CD4-positive, alpha-beta T cell treated with Interferon alpha-2 for 1 hour (primary cell): ENCODE measurements around the gene MRM3.
"Not testable (repeated sequence)": the region's sequence is repeated elsewhere in the genome, so short reads cannot be mapped to it uniquely, and the experiment has no call there.

Experiments
- DNase-seq, 2 donors: peaks; one replicate each; pipeline ENCODE4 v3.0.0-alpha.2; 2020 to 2022

MRM3 gene

DNA sequence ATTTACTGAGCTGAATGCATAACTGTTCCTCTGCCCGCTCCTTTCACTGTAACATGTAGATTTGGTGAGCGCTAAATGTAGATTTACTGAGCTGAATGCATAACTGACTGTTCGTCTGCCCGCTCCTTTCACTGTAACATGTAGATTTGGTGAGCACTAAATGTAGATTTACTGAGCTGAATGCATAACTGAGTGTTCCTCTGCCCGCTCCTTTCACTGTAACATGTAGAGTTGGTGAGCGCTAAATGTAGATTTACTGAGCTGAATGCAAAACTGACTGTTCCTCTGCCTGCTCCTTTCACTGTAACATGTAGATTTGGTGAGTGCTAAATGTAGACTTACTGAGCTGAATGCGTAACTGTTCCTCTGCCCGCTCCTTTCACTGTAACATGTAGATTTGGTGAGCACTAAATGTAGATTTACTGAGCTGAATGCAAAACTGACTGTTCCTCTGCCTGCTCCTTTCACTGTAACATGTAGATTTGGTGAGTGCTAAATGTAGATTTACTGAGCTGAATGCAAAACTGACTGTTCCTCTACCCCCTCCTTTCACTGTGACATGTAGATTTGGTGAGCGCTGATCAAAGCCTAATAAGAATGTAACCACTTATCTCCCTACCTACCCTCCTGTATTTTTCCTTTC lies 26.7 kb upstream of the MRM3 start:
- DNase-seq, result not testable (repeated sequence)

DNA sequence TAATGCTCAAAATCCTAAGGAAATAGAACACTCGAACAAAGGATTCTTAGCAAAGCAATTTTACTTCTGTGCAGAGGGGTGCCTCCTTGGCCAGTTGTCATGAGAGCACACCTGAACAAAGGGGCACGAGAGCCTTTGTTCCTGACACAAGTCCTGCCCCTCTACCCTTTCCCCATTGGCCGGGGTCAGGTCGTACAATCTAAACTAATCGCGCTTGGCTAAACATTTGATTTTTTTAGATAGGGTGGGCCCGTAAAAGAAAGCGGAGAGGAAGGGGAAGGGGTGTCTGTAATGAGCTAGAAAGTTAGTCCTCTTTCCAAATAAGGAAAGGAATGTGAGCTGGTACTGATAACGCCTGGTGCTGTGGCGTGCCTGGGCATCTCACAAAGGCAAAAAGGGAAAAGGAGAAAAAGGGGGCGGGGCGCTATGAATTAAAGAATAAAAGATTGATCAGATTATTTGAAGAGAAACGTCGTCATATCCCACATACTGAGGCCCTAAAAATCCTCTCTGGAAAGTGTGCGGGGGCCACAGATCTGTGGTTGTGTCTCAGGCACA lies 26.1 kb upstream of the MRM3 start:
- DNase-seq, result not testable (repeated sequence)

DNA sequence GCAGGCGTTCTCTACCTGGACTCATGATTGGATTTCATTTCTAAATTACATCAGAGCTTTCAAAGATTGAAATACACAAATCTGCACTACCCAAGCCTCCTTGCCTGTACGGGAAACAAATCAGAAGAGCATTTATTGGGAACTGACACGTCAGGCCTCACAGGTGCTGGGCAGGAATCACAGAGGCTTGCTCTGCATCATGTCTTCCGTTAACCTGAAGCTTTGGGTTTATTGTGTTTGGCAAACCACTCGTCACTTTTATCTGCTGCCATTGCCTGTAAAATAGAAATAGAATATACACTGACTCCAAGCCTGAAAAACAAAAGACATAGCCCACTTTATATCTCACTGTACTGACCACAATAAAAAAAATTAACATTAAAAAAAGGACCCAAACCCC lies 22.2 kb upstream of the MRM3 start:
- no peak for DNase-seq

DNA sequence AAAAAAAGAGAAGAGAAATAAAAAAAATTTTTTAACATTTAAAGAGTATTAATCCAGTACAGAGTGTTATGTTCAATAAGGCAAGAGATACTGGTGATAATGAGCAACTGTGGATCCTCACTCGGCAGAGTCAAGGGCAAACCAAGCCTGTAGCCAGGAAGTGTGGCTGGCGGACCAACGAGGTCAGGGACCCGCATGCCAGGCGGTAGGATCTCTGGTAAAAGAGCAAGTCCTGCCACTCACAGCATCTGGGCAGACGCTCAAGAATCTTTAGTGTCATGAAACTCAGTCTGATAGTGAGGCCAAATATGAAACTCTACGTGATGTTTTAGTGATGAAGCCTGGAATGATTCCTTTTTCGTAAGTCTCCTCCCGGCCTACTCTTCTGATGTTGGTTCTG lies 21.8 kb upstream of the MRM3 start:
- DNase-seq, result no peak

DNA sequence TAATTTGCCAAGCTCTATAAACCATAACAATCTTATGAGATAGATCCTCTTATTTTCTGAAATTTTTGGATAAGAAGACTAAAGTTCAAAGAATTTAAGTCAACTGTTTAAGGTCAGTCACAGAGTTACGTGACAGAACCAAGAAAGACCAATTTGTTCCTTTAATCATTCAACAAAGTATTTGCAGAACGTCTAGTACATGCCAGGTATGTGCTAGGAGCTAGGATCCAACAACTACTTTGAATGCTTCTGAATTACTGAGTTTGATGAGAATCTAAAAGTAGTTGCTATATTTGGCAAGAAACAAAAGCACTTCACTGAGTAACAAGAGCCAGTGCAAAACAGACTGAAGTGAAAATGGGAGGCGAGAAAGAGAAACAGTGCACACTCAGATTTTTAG lies 15.1 kb upstream of the MRM3 start:
- DNase-seq, result no peak

DNA sequence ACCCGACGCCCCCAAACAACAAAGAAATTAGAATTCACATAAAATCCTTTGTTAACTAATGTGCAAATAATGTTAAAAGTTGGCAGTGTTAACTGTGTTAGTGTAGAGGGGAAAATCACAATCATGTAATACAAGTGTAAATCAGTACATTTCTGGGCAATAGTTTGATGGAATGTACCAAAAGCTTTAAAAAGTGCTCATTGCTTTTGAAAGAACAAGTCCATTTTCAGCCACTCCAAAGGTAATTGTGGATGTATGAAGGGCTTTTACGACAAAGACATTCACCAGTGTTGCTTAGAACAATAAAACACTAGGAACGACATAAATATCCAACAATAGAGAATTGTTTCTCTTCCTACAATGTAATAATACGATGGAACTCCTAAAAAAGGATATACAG lies 9.1 kb upstream of the MRM3 start:
- DNase-seq, result no peak

DNA sequence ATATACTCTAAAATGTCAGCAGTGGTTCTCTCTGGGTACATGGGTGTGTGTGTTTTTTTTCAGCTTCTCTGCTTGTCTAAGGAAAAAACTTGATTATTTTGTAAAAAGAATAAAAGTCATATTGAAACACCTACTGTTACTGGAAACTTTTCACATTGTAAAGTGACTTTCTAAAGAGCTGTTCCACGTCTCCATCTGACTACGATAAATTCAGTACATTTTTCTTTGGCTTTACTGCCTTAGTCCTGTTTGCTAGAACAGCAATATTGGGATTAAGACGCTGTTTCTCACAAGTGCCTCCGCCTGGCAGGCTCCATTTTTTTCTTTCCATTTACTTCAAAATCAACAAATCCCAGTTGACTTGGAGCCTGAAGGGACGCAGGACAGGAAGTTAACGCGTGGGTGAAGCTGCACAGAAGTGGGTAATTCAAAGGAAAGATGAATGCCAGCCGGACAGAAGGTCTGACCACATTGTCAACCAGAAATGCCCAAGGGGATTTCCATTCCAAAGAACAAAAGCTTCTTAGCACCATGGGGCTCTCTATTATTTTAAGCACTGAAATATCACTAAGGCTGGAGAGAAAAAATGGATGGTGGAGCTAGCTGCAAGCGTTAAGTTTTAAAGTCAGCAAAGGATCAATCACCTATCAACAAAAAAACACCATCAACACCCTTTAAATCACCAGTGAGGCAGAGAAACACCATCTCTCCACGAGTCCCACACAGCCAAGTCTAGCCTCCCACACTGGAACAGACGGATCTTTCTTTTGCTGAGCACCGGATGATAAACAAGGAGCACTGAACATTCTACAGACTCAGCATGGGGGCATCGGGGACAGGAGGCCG lies 8.5 kb upstream of the MRM3 start:
- no peak for DNase-seq

DNA sequence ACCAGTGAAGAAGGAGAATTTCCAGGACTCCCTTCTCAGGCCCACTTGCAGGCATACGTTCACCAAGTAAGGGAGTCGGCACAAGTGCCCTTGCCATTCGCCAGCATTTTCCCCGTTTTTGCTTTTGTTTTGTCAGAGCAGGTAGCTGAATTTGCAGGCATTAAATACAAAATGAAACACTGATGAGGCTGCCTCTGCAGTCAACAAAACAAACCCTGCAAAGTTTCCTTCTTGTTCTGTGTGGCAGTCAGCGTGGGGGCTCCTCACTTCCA lies 7.9 kb upstream of the MRM3 start:
- DNase-seq, result no peak

DNA sequence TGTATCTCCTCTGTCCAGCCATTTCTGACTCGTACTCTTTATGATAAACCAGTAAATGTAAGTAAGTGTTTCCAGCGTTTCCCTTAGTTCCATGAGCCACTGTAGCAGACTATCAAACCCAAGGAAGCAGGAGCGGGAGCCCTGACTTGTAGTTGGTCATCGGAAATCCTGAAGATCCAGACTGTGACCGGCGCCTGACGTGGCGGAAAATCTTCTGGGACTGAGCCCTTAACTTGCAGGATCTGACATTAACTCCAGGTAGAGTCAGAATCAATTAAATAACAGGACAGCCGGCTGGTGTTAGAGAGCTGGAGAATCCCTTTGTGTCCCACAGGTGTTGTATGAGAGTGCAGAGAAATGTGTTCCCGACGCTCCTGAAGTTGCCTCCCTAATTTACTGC lies 4.1 kb upstream of the MRM3 start:
- no peak for DNase-seq

DNA sequence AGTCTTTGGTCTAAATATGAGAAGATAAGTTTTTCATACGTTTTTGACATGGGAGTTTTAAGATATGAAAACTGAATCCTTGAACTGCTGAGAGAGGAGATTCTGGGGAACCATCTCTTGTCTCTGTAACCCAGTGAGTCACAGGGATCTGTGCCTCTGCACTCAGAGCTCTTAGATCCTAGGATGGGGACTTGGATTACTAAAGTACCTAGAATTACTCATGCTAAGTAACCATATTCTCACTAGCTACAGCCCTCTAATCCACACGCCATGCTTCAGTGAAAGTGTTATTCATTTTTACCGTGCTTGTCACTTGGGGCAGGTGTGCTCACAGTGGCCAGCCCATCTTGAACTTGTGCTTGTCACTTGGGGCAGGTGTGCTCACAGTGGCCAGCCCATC lies 2.0 kb downstream of the MRM3 start:
- DNase-seq, result no peak

DNA sequence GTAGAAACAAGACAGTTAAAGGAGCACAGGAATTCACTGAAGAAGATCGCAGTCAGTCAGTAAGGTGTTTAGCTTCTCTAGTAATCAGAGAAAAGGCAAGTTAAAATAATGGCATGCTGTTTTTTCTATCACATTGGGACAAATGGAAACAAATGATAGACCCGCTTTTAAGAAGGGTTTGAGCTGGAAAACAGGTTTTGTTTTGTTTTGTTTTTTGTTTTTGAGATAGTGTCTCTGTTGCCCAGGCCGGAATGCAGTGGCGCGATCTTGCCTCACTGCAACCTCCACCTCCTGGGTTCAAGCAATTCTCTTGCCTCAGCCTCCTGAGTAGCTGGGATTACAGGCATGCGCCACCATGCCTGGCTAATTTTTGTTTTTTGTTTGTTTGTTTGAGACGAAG lies 3.7 kb downstream of the MRM3 start:
- DNase-seq, result not testable (repeated sequence)

DNA sequence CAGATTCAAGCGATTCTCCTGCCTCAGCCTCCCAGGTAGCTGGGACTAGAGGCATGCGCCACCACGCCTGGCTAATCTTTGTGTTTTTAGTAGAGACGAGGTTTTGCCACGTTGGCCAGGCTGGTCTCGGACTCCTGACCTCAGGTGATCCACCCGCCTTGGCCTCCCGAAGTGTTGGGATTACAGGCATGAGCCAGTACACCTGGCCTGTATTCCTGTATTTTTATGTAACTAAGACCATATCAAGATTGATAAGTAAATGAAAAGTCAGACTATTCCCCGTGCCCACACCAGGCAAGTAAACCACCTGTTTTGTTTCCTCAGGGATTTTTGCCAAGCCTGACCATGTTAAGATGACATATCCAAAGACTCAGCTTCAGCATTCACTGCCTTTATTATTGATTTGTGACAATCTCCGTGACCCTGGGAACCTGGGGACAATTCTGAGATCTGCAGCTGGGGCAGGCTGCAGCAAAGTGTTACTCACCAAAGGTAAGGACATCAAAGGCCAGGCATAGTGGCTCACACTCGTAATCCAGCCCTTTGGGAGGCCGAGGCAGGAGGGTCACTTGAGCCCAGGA lies 5.6 kb downstream of the MRM3 start:
- DNase-seq, result no peak

DNA sequence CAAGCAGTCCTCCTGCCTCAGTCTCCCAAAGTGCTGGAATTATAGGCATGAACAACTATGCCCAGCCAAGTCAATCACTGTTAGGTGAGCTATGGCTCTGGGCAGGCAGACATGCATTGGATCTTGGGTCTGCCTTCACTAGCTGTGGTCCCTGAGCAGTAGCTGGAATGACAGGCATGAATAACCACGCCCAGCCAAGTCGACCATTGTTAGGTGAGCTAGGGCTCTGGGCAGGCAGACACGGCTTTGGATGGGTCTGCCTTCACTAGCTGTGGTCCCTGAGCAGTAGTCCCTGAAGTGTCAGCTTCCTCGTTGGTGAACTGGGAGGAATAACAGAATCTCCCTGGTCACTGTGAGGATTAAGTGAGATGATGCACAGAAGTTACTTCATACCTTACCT lies 6.4 kb downstream of the MRM3 start:
- no peak for DNase-seq

DNA sequence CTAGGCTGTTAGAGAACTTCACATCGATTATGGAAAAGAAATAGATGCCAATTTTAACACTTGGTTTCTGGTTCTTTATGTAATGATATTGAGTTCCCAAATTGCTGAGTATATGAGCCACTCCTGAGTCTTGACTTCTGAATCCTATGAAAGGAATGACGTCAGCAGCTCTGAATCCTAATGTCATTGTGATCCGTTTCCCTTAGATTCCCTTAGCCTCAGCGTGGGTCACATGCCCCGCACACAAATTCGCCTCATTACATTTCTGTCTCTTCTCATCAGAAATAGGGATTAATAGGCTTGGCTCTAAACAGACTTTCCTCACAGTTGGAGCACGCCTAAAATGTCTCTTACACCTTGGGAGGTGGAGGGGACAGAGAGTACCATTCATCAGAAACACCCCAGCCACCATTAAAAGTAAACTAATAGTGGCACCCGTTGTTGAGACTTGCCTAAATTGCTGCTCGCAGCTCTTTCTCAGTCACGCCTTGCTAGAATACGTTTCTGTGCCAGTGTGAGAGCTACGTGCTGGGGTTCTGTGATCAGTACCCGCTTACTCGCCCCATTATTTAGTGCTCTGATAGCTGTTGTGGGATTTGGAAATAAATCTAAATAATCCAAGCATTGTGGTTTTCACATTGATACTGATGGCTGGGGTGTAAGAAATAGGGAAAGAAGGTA lies 7.1 kb downstream of the MRM3 start:
- DNase-seq, result no peak

DNA sequence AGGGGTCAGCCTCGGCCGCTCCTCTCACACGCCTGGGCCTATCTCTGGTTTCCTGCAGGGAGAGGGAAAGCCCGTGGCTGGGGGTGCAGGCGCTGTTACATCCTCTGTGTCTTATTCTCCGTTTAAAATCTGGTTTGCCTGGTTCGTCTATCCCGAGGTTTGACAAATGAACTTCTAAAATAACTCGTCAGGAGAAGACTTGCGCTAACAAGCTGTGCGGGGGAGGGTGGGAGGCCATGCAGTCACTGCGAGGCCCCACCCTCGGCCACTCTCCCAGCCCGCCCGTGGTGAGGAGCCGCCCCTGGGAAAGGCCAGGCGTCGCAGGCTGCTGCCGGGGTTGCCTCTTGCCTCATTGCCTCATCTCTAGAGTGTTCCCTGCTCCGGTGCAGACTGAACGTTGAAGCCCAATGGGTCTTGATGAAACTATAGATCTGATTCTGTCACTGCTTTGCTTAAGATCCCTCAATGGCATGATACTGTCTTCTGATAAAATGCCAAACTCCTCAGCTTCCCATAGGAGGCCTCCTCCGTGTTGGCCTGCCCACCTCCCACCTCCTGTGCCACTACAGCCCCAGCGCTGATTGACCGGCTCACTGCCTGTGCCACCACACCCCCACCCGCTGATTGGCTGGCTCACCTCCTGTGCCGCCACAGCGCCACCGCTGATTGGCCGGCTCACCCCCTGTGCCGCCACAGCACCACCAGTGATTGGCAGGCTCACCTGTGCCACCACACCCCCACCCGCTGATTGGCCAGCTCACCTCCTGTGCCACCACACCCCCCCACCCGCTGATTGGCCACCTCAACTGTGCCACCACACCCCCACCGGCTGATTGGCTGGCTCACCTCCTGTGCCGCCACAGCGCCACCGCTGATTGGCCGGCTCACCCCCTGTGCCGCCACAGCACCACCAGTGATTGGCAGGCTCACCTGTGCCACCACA lies 8.0 kb downstream of the MRM3 start:
- not testable (repeated sequence) for DNase-seq

DNA sequence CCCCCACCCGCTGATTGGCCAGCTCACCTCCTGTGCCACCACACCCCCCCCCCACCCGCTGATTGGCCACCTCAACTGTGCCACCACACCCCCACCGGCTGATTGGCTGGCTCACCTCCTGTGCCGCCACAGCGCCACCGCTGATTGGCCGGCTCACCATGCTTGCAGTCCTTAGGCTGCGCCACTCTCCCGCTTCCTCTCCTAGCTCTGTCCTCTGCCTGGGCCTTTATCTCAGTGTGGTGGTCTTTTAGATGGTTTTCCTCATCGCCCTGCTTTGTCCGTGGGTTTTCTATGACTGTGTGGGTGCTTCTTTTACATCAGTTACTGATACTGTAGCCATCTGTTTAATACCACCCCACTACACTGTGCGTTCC lies 8.7 kb downstream of the MRM3 start:
- not testable (repeated sequence) for DNase-seq

DNA sequence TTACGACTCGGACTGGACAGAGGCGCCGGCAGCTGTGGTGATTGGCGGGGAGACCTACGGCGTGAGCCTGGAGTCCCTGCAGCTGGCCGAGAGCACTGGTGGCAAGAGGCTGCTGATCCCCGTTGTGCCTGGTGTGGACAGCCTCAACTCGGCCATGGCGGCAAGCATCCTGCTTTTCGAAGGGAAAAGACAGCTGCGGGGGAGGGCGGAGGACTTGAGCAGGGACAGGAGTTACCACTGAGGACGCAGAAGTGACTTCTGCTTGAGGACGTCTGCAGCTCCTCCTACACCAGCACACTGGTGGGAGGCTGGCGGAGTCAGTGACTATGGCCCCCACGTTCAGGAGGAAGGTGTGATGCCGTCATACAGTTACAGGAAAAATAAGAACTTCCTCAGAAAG lies 9.7 kb downstream of the MRM3 start:
- no peak for DNase-seq

DNA sequence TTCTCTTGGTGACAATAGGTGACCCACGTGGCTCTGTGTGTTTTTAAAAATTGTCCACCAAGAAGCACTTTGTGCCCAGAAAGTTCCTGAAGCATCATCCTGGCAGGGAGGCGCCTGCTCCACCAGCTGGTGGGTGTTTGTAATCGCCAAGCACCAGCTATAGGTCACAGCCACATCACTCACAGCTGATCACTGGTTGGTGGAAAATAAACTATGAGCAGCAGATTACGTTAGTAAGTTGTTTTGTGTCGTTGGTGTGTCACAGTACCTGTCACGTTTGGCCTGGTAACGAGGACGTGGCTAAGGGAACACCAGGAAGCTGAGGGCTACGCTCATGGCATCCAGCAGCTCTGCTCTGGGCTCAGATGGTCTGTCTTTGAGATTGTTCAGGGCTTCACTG lies 10.1 kb downstream of the MRM3 start:
- no peak for DNase-seq

DNA sequence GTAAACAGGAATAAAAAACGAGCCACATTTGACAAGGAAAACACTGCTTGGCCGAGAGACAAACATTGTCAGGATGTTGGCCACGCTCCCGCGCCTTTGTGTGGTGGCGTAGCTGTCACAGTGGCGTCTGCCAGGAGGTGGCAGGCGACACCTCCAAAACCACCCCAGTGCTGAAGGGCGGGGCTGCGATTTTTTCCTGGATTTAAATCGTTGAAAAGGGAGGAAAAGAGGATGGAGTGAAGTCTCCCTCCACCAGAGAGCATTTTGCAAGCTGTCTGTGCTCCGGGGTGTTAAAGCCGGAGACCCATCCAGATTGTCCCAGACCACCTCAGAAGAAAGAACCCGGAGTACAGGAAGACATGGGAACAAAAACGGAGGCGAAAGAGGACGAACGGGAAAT lies 12.7 kb downstream of the MRM3 start:
- peak; percentile 10 to 44 for DNase-seq

DNA sequence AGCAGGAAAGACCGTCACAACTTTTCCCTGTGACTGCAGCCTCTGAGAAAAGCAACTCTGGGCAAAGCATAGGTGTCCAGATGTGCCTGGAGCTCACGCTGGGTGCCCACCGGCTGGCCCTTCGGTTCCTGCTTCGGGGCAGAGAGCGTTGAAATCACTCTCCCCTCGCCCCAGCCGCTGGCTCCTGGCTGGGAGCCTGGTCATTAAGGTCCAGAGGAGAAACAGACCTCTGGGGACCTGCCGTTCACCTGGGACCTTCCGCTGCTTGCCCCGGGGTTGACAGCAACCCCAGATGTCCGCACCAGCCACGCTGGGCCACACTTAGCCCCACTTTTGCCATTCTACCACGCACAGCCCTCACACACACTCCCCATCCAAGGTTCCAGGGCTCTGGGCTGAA lies 13.1 kb downstream of the MRM3 start:
- DNase-seq, result no peak

DNA sequence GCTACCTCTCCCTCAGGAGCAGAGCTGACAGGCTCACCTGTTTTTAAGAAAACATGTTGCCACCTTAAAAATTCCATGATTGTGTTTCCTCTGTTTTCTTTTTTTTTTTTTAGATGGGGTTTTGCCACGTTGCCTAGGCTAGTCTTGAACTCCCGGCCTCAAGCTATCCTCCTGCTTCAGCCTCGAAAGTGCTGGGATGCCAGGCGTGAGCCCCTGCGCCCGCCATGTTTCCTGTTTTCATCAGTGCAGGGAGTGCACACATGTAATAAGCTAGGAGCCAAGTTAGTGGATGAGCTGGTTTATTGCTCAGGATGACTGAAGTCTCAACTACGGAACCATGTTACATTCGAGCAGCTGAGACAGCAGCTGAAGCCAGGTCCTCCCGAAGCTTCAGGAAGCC lies 13.6 kb downstream of the MRM3 start:
- DNase-seq, result no peak

DNA sequence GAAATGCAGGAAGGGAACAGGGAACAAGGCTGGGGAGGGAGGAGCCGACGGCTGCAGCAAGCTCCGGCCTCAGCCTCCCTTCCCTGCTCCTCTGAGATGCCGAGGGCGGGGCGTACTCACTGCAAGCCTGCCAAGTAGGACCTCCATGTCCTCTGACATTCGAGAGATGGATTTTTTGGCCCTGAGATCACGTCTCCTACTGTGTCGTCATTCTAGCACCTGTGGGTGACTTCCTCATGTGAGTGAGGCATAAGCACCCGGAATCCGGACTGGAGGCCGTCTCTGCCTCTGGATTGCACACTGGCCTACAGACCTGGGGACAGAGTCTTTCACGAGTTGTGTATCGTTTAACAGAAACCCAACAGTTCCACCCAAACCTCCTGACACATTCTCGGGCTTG lies 14.5 kb downstream of the MRM3 start:
- DNase-seq, result no peak
